ENCODE data around the gene HEPN1.
"Not testable (repeated sequence)": the region's sequence is repeated elsewhere in the genome, so short reads cannot be mapped to it uniquely, and the experiment has no call there.

HEPN1 gene

DNA sequence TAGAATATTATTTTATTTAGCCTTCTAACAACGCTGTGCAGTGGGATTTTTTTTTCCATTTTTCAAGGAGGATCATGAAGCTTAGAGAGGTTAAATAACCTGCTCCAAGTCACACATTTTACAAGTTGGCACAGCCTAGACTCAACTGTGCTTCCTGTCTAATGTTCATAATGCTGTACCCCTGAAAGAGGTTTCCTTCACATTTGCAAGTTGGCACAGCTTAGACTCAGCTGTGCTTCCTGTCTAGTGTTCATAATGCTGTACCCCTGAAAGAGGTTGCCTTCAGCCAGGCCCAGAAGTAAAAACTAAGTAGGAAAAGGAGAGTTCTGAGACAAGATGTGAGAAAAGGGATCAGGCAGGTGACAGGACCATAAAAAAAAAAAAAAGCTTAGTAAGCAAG lies 24.7 kb downstream of the HEPN1 start:
- DNase-seq: no peak

GRCh38 chr11:124944565-124944964 lies 25.5 kb downstream of the HEPN1 start:
- no peak for DNase-seq

GRCh38 chr11:124945826-124946225 lies 26.8 kb downstream of the HEPN1 start:
- DNase-seq: no peak

DNA sequence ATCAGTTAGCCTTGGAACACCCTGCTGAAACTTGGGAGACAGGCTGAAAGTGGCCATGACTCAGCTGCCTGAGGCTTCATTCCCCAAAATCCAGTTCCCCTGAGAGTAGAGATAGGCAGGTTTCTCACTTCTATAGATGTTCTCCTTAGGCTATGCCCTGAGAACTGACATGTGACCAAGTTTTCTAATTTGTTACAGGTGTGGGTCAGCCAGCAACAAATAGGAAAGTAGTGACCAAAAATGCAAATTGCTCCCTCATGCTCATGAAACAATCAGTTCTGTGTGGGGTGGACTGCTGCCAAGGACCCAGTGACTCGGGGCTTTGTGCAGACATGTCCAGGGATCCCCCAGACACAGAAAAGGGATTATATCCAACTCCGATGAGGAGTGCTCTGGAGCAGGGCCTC lies 27.7 kb downstream of the HEPN1 start:
- no peak for DNase-seq

- no peak for DNase-seq
Measured at GRCh38 chr11:124950601-124951330, 31.7 kb downstream of the HEPN1 start.

GRCh38 chr11:124951341-124951740 lies 32.3 kb downstream of the HEPN1 start:
- no peak for DNase-seq

- DNase-seq: peak; percentile 97
Measured at GRCh38 chr11:124953753-124954589, 34.9 kb downstream of the HEPN1 start, which contains the start of gene CCDC15. Gene CCDC15 (plus strand): TSS chr11:124954202. CDS start chr11:124954733, 531 bp downstream.

GRCh38 chr11:124954590-124954955 lies 35.5 kb downstream of the HEPN1 start:
- DNase-seq: no peak

DNA sequence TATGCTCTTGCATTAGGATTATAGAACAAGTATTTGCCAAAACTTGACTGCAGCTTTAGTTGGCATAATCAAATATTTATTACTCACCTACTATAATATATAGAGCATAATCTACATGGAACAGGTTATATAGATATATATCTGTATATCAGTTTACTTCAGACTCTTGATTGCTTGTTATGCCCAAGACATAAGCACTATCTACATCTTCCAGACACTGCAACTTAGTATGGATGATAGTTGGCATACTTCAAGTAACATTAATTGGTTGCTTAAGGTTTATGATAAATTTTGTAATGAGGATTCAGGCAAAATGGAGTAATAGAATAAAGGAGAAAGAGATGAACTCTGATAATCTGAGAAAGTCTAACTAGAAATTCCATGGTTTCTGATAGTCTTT lies 36.0 kb downstream of the HEPN1 start:
- DNase-seq: no peak

GRCh38 chr11:124961972-124962609 lies 43.0 kb downstream of the HEPN1 start:
- DNase-seq: no peak

- not testable (repeated sequence) for DNase-seq
Measured at GRCh38 chr11:124968197-124968596, 49.1 kb downstream of the HEPN1 start.

All from stimulated activated CD4-positive, alpha-beta T cell treated with anti-CD3 and anti-CD28 coated beads, Interleukin-2, amount 100 ng/mL, for 24 hours (primary cell).